ENCODE data around the gene RPS6KC1. TPM values are rescaled to one million over a fixed set of nuclear protein-coding genes. Genes with fewer than 3 reads are reported as not detected.

Gene RPS6KC1
- total and polyA plus RNA-seq, 2 donors (not counting 3 experiments of a cell fraction or from before 2014, with no cell fraction given): 5.1 to 18.6 TPM

- Histone ChIP-seq H3K9me3 (replicated peaks; ENCODE audit: control insufficient read depth, insufficient read depth, low read length) (no peaks in the 10 kb centered on the region), H3K27ac (ENCODE audit: insufficient read depth, low read depth, low read length) (no peak overlapping the region), H3K4me1 (ENCODE audit: control insufficient read depth, extremely low read depth, insufficient read depth, low read length) (no peaks in the 10 kb centered on the region), H3K9ac (replicated peaks; ENCODE audit: extremely low read depth, insufficient read depth, low read length) (no peak overlapping the region), H4K20me1 (replicated peaks; ENCODE audit: control insufficient read depth, extremely low read depth, insufficient read depth, low read length) (no peaks in the 10 kb centered on the region), H3K4me3 (replicated peaks in 1 of 3; ENCODE audit: insufficient read depth in 1 of 3, low read depth in 1 of 3, low read length in 3 of 3) (no peak overlapping the region), H3K27me3 (ENCODE audit: control insufficient read depth in 2 of 2, insufficient read depth in 2 of 2, low read length in 2 of 2) (no peaks in the 10 kb centered on the region), H3K9me1 (replicated peaks; ENCODE audit: control insufficient read depth, extremely low read depth, insufficient read depth, low read length) (no peaks in the 10 kb centered on the region), H2AFZ (ENCODE audit: low read depth, low read length) (no peak overlapping the region), H3K79me2 (ENCODE audit: control insufficient read depth, insufficient read depth, low read length) (no peaks in the 10 kb centered on the region), H3K36me3 (ENCODE audit: control insufficient read depth in 2 of 2, extremely low read depth in 1 of 2, insufficient read depth in 2 of 2, low read length in 2 of 2) (no peaks in the 10 kb centered on the region), H3K4me2 (ENCODE audit: insufficient read depth, low read length) (no peak overlapping the region)
- dilution Hi-C loops (cut with MboI; ENCODE audit: extremely low pct_ligation_motif_present, low sequenced_read_pairs): no loop called here
- DNase-seq (ENCODE audit: low read depth, low spot score) (no peak), FAIRE-seq (no peak)
- ChIA-PET POLR2A (interaction anchor here (0.7 kb wide), 1 partner anchor 11 kb away, joined by 4 read pairs; no protein-coding TSS in a partner anchor), CTCF (interaction anchor here (1.5 kb wide), 1 partner anchor 38 kb away, joined by 3 read pairs; no protein-coding TSS in a partner anchor)
- no TSS peak for BruUV-seq (replicated peaks)
- intact Hi-C loops (cut with micrococcal nuclease): no loop called here
- TF ChIP-seq POLR2AphosphoS5 (IDR thresholded peaks at IDR 0.05; ENCODE audit: insufficient read depth, low read depth, low read length) (no peak), CTCF (IDR thresholded peaks at IDR 0.05; ENCODE audit: extremely low read depth in 1 of 2, insufficient read depth in 1 of 2, low read depth in 1 of 2, low read length in 2 of 2) (no peak), MYC (IDR thresholded peaks at IDR 0.05; ENCODE audit: low read depth, low read length) (no peak), POLR2A (IDR thresholded peaks at IDR 0.05; ENCODE audit: low read depth, low read length) (no peak), JUN (IDR thresholded peaks at IDR 0.05; ENCODE audit: borderline replicate concordance, insufficient read depth, insufficient read length, low read depth) (no peak), MAX (IDR thresholded peaks at IDR 0.05; ENCODE audit: insufficient read depth, insufficient read length) (no peak), FOS (IDR thresholded peaks at IDR 0.05; ENCODE audit: borderline replicate concordance, insufficient read depth, low read length) (no peak), GATA2 (IDR thresholded peaks at IDR 0.05; ENCODE audit: insufficient read depth, insufficient read length, low read depth, low read length) (no peak), EZH2 (IDR thresholded peaks at IDR 0.05; ENCODE audit: borderline replicate concordance, low read depth, low read length, severe bottlenecking) (no peak)
These were observed 120.7 kb downstream of the RPS6KC1 start for GRCh38 chr1:213171711-213172110.

Measured in endothelial cell of umbilical vein (primary cell).